MV-4-11 (cell line): Measurements from ENCODE around the gene HYAL1.

Experiments used
- DNase-seq: peaks from one replicate; lab custom pipeline; 2025; lab: John Stamatoyannopoulos, UW

HYAL1 gene

GRCh38 chr3:50303013-50303815 is at the start of gene HYAL1:
Gene HYAL1, minus strand, starts transcription at chr3:50303574. Its CDS starts 618 bp downstream, at chr3:50302956.
- no peak for DNase-seq

GRCh38 chr3:50352781-50353180 is 49.4 kb upstream of the HYAL1 start:
- DNase-seq: peak; percentile 48

GRCh38 chr3:50351323-50351697 is 47.9 kb upstream of the HYAL1 start:
- DNase-seq: no peak

GRCh38 chr3:50350527-50351322 is 47.4 kb upstream of the HYAL1 start, which contains the start of the genes CYB561D2 and NPRL2:
Gene CYB561D2, plus strand, starts transcription at chr3:50350862. Its CDS starts 572 bp downstream, at chr3:50351434.
Gene NPRL2, minus strand, starts transcription at chr3:50350775. Its CDS starts 123 bp downstream, at chr3:50350652.
- peak; percentile 95 for DNase-seq

GRCh38 chr3:50350213-50350526 is 46.8 kb upstream of the HYAL1 start:
- DNase-seq: no peak

- DNase-seq: peak; percentile 62
Measured at GRCh38 chr3:50347187-50347813, 43.9 kb upstream of the HYAL1 start.

- peak; percentile 73 for DNase-seq
Measured at GRCh38 chr3:50345586-50346234, 42.3 kb upstream of the HYAL1 start, which contains the start of gene ZMYND10. Gene ZMYND10, minus strand, starts transcription at chr3:50345732. Its CDS starts 153 bp downstream, at chr3:50345579.

- DNase-seq: no peak
Measured at GRCh38 chr3:50345008-50345407, 41.6 kb upstream of the HYAL1 start.

- no peak for DNase-seq
Measured at GRCh38 chr3:50342813-50343633, 39.6 kb upstream of the HYAL1 start.

- no peak for DNase-seq
Measured at GRCh38 chr3:50341996-50342650, 38.7 kb upstream of the HYAL1 start.

GRCh38 chr3:50341537-50341936 is 38.2 kb upstream of the HYAL1 start:
- DNase-seq: no peak

GRCh38 chr3:50340448-50341329 is 37.3 kb upstream of the HYAL1 start, which contains the start of gene RASSF1:
Gene RASSF1, minus strand, starts transcription at chr3:50340836. Its CDS starts 31 bp downstream, at chr3:50340805.
- peak; percentile 96 for DNase-seq

GRCh38 chr3:50340147-50340447 is 36.7 kb upstream of the HYAL1 start:
- no peak for DNase-seq

- DNase-seq: no peak
Measured at GRCh38 chr3:50339485-50340146, 36.2 kb upstream of the HYAL1 start.

GRCh38 chr3:50338965-50339364 is 35.6 kb upstream of the HYAL1 start:
- peak; percentile 47 for DNase-seq

GRCh38 chr3:50337175-50337861 is 33.9 kb upstream of the HYAL1 start:
- peak; percentile 98 for DNase-seq

- no peak for DNase-seq
Measured at GRCh38 chr3:50336452-50337174, 33.2 kb upstream of the HYAL1 start.
